PC-9 (cell line): ENCODE measurements around the gene DNM1. TPM values are rescaled to one million over a fixed set of nuclear protein-coding genes. Genes with fewer than 3 reads are reported as not detected.

ENCODE experiments used
- BruUV-seq: library from RNA; stranded (reverse); fragments of 400-500 nt; replicated peaks from 2 replicates; lab custom pipeline; 2021; lab: Mats Ljungman, UMichigan
- CTCF ChIA-PET: fragments of 300-600 bp; sonication (Branson Sonifier 250); formaldehyde crosslinking; loops from one replicate; lab custom pipeline; 2022; ENCODE audit warnings: antibody characterized with exemption; lab: Charles Lee
- POLR2A ChIA-PET: fragments of 300-600 bp; sonication (Branson Sonifier 250); formaldehyde crosslinking; loops from one replicate; lab custom pipeline; 2022; ENCODE audit warnings: antibody characterized with exemption; ENCODE audit not compliant: unreplicated experiment; lab: Charles Lee
- DNase-seq, 2 experiments: peaks; one replicate each; pipeline versions ENCODE4 v3.0.0 to v3.0.0-alpha.2; 2015 to 2022; ENCODE audit warnings: mixed read lengths in 1 of 2
- H2AFZ ChIP-seq: fragments of 200-600 bp; sonication (generic); 2 replicates; pipeline ENCODE4 v1.8.1; 2017; ENCODE audit warnings: antibody characterized with exemption
- H3F3A ChIP-seq: fragments of 200-600 bp; sonication (generic); 2 replicates; pipeline ENCODE4 v1.8.1; 2017; ENCODE audit warnings: antibody characterized with exemption, mild to moderate bottlenecking, low read depth; ENCODE audit not compliant: insufficient read depth
- H3K27ac ChIP-seq: fragments of 200-600 bp; sonication (generic); 2 replicates; pipeline ENCODE4 v1.6.1; 2016; ENCODE audit warnings: mixed run types
- H3K27me3 ChIP-seq: fragments of 200-600 bp; sonication (generic); 2 replicates; pipeline ENCODE4 v1.6.1; 2016; ENCODE audit warnings: low read depth, mixed run types; ENCODE audit not compliant: insufficient read depth
- H3K36me3 ChIP-seq: fragments of 200-600 bp; sonication (generic); 2 replicates; pipeline ENCODE4 v1.6.1; 2016; ENCODE audit warnings: low read depth, mixed run types
- H3K4me1 ChIP-seq: fragments of 200-600 bp; sonication (generic); replicated peaks from 2 replicates; pipeline ENCODE4 v1.6.1; 2016; ENCODE audit warnings: mixed run types; ENCODE audit not compliant: insufficient read depth
- H3K4me2 ChIP-seq: fragments of 200-600 bp; sonication (generic); 2 replicates; pipeline ENCODE4 v1.6.1; 2017; ENCODE audit warnings: mixed run types
- H3K4me3 ChIP-seq: fragments of 200-600 bp; sonication (generic); 2 replicates; pipeline ENCODE4 v1.6.1; 2016; ENCODE audit warnings: mixed run types
- H3K79me2 ChIP-seq: fragments of 200-600 bp; sonication (generic); 2 replicates; pipeline ENCODE4 v1.6.1; 2017; ENCODE audit warnings: low read depth, mixed run types
- H3K9me2 ChIP-seq: fragments of 200-600 bp; sonication (generic); 2 replicates; pipeline ENCODE4 v1.8.1; 2017; ENCODE audit warnings: mild to moderate bottlenecking; ENCODE audit not compliant: insufficient read depth
- H3K9me3 ChIP-seq: fragments of 200-600 bp; sonication (generic); 2 replicates; pipeline ENCODE4 v1.8.1; 2016; ENCODE audit warnings: low read depth; ENCODE audit not compliant: insufficient read depth
- H4K20me1 ChIP-seq: fragments of 200-600 bp; sonication (generic); 2 replicates; pipeline ENCODE4 v1.8.1; 2017; ENCODE audit not compliant: insufficient read depth
- CTCF ChIP-seq: fragments of 200-600 bp; sonication (generic); conservative IDR thresholded peaks from 2 replicates; pipeline ENCODE4 v1.6.1; 2017; ENCODE audit warnings: mixed run types, antibody characterized with exemption, mild to moderate bottlenecking, moderate library complexity
- EZH2 ChIP-seq: fragments of 200-600 bp; sonication (generic); IDR thresholded peaks from 2 replicates; pipeline ENCODE4 v1.8.0; 2017; ENCODE audit warnings: antibody characterized with exemption, low read depth
- intact Hi-C: fragments of 100-400 bp; cut with micrococcal nuclease; formaldehyde crosslinking; loops from one replicate; pipeline ENCODE4 v1.10.0; 2022; ENCODE audit not compliant: unreplicated experiment
- total RNA-seq: library from RNA; stranded (reverse); gene quantifications from 2 replicates; pipeline ENCODE4 v1.2.3, GENCODE V29; 2021

The DNM1 gene
- total RNA-seq, 1 experiment from 2014 or later, result 134 TPM

DNA sequence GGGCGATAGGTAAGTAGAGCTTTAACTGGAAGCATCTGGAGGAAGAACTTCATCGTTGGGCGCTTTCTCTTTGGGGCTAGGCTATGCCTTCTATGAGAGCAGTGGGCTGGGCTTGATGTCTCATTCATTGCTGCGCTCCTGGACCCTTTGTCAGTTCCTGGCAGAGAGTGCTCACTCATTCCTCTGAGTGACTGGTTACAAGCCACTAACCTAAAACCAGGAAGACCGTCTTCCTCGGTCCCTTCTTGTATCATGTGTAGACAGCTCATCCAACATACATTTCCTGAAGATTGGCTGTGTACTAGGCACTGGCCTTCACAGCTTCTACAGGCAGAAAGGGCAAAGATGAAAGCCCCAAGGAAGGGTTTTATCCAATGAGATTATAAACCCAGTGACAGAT lies 79.3 kb downstream of the DNM1 start:
- H3K4me2 ChIP-seq, result no peak overlapping the region
- BruUV-seq, result no TSS peak
- POLR2A ChIA-PET, result no interaction called here

DNA sequence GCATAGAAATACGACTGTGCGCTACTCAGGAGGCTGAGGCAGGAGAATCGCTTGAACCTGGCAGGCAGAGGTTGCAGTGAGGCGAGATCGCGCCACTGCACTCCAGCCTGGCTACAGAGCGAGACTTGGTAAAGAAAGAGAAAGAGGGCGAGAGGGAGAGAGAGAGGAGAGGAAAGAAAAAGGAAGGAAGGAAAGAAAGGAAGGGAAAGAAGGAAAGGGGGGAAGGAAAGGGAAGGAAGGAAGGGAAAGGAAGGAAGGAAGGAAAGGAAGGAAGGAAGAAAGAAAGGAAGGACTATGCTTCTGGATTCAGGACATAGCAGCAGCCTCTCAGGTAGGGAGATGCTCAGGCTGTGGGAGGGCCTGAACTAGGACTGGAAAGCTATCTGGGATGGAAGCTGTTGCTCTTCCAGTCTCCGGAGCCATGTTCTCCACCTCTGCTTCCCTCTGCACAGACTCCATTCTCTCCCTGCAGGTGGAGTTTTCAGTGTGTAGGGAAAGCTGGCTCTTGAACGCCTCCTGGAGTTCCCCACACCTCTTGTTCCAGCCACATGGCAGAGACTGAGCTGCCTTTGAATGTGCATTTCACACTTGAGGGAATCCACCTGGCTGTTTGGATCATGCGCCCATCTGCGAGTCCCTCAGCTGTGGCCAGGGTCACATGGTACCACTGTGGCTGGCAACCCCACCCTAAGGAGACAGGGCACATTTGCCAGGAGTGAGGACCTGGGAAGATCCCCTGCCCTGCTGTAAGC lies 82.0 kb downstream of the DNM1 start:
- CTCF ChIA-PET, result interaction anchor here (0.6 kb wide), 1 partner anchor 77 kb away, joined by 20 read pairs; no protein-coding TSS in a partner anchor

More for the DNA sequence above, 79.3 kb downstream of the DNM1 start:
- H2AFZ ChIP-seq, result no peak overlapping the region
- no peaks in the 10 kb centered on the region for H3K36me3 ChIP-seq
- DNase-seq, result no peak
- no peaks in the 10 kb centered on the region for H3K9me2 ChIP-seq
- H3K27ac ChIP-seq, result no peak overlapping the region
- H3K79me2 ChIP-seq, result peaks cover 5% of the 10 kb centered on the region
- H3K4me3 ChIP-seq, result no peak overlapping the region
- peaks cover 1% of the 10 kb centered on the region; the same call in 1 of the 2 replicates for H3K4me1 ChIP-seq
- CTCF ChIA-PET, result no interaction called here
- H3F3A ChIP-seq, result no peaks in the 10 kb centered on the region
- intact Hi-C loops, result no loop called here
- TF ChIP-seq EZH2, result no peak
- no peak for TF ChIP-seq CTCF
- no peaks in the 10 kb centered on the region for H3K9me3 ChIP-seq
- H3K27me3 ChIP-seq, result no peaks in the 10 kb centered on the region
- no peaks in the 10 kb centered on the region for H4K20me1 ChIP-seq

DNA sequence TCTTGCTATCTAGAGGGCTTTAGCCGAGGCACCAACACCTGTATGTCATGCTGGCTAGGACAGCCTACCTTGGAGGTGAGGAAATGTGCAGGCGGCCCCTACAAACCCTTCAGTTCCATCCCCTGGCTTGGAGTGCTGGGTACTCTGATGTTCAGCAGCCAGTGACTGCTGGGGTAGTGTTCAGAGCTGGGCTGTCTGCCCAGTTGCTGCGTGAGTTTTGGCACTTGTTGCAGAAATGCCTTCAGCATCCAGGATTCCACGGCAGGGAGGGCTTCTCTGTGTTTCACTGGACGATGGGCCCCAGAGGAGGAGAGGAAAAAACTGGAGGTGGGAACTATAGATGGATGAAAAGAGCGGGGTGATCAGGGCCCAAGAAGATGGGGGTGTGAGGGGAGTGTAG lies 83.3 kb downstream of the DNM1 start:
- no peaks in the 10 kb centered on the region for H4K20me1 ChIP-seq

More for the DNA sequence above, 82.0 kb downstream of the DNM1 start:
- Histone ChIP-seq H3K27ac (no peak overlapping the region), H3K36me3 (no peaks in the 10 kb centered on the region), H2AFZ (no peak overlapping the region), H3K4me3 (no peak overlapping the region), H3K9me3 (no peaks in the 10 kb centered on the region), H4K20me1 (no peaks in the 10 kb centered on the region), H3K9me2 (no peaks in the 10 kb centered on the region), H3K27me3 (no peaks in the 10 kb centered on the region), H3K79me2 (no peaks in the 10 kb centered on the region), H3F3A (no peaks in the 10 kb centered on the region), H3K4me1 (no peaks in the 10 kb centered on the region), H3K4me2 (no peak overlapping the region)
- TF ChIP-seq EZH2 (no peak), CTCF (no peak)
- POLR2A ChIA-PET, result no interaction called here
- no peak for DNase-seq
- no TSS peak for BruUV-seq
- intact Hi-C loops, result no loop called here

More for the DNA sequence above, 83.3 kb downstream of the DNM1 start:
- ChIA-PET CTCF (no interaction called here), POLR2A (no interaction called here)
- no TSS peak for BruUV-seq
- Histone ChIP-seq H2AFZ (no peak overlapping the region), H3K36me3 (no peaks in the 10 kb centered on the region), H3K9me2 (no peaks in the 10 kb centered on the region), H3K4me1 (no peaks in the 10 kb centered on the region), H3K9me3 (no peaks in the 10 kb centered on the region), H3K27me3 (no peaks in the 10 kb centered on the region), H3F3A (no peaks in the 10 kb centered on the region), H3K79me2 (no peaks in the 10 kb centered on the region), H3K27ac (no peak overlapping the region), H3K4me2 (no peak overlapping the region), H3K4me3 (no peak overlapping the region)
- intact Hi-C loops, result no loop called here
- no peak for DNase-seq
- TF ChIP-seq EZH2 (no peak), CTCF (no peak)
